Astrocyte (in vitro differentiated cells and primary cell): ENCODE data around the gene MEAF6.

ENCODE experiments used
- EZH2 ChIP-seq: IDR thresholded peaks from 2 replicates; pipeline ENCODE4 v1.6.1; 2012; ENCODE audit warnings: mild to moderate bottlenecking, low read length, inconsistent platforms; ENCODE audit not compliant: insufficient read depth
- TF ChIP-seq, protein P1 (sequence below): IDR thresholded peaks from 2 replicates; pipeline ENCODE4 v1.5.1; 2011; ENCODE audit warnings: low read depth, mild to moderate bottlenecking, inconsistent platforms, low read length, moderate library complexity; ENCODE audit not compliant: insufficient read depth

DNA sequence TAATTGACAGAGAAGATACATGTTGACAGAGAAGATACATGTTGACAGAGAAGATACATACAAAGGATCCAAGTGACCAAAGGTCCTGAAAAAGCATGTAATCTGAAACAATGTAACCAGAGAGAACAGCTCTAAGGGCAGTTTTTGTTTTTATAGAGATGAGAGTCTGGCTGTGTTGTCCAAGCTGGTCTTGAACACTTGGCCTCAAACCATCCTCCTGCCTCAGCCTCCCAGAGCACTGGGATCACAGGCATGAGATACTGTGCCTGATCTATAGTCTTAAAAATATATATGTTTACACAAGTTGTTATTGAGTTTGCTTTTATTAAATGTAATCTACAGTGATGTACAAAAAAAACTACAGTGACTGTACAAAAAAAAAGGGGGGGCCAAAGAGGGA, 12.5 kb downstream of the MEAF6 start:
- TF ChIP-seq, protein P1, sequence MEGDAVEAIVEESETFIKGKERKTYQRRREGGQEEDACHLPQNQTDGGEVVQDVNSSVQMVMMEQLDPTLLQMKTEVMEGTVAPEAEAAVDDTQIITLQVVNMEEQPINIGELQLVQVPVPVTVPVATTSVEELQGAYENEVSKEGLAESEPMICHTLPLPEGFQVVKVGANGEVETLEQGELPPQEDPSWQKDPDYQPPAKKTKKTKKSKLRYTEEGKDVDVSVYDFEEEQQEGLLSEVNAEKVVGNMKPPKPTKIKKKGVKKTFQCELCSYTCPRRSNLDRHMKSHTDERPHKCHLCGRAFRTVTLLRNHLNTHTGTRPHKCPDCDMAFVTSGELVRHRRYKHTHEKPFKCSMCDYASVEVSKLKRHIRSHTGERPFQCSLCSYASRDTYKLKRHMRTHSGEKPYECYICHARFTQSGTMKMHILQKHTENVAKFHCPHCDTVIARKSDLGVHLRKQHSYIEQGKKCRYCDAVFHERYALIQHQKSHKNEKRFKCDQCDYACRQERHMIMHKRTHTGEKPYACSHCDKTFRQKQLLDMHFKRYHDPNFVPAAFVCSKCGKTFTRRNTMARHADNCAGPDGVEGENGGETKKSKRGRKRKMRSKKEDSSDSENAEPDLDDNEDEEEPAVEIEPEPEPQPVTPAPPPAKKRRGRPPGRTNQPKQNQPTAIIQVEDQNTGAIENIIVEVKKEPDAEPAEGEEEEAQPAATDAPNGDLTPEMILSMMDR = no peak
- no peak for TF ChIP-seq EZH2
